Astrocyte (in vitro differentiated cells and primary cell): Measurements from ENCODE around the gene SOX21. TPM values are rescaled to one million over a fixed set of nuclear protein-coding genes. Genes with fewer than 3 reads are reported as not detected.
A peak's percentile ranks its signal among the peaks of the same experiment; 100 is the strongest.

Experiments
- DNase-seq: peaks from one replicate; pipeline ENCODE4 v3.0.0-alpha.2; 2010; ENCODE audit warnings: low read depth
- FAIRE-seq: peaks from 2 replicates; lab custom pipeline; 2011; peaks lifted over from hg19 to GRCh38; lab: Jason Lieb, UNC
- H2AFZ ChIP-seq: 2 replicates; pipeline ENCODE4 v1.6.0; 2012; ENCODE audit warnings: low read depth, low read length, inconsistent platforms
- H3K27ac ChIP-seq: 2 replicates; pipeline ENCODE4 v1.5.1; 2011; ENCODE audit warnings: low read depth, low read length, inconsistent platforms
- H3K27me3 ChIP-seq: 2 replicates; pipeline ENCODE4 v1.6.0; 2011; ENCODE audit warnings: low read length, inconsistent platforms; ENCODE audit not compliant: insufficient read depth
- H3K36me3 ChIP-seq: 2 replicates; pipeline ENCODE4 v1.5.1; 2011; ENCODE audit warnings: low read length, inconsistent platforms; ENCODE audit not compliant: insufficient read depth
- H3K4me1 ChIP-seq: 2 replicates; pipeline ENCODE4 v1.5.1; 2011; ENCODE audit warnings: low read length, inconsistent platforms; ENCODE audit not compliant: insufficient read depth
- H3K4me2 ChIP-seq: 2 replicates; pipeline ENCODE4 v1.6.0; 2012; ENCODE audit warnings: low read length, inconsistent platforms
- H3K4me3 ChIP-seq: 2 replicates; pipeline ENCODE4 v1.5.1; 2011; ENCODE audit warnings: low read depth, mild to moderate bottlenecking, low read length, inconsistent platforms; ENCODE audit not compliant: insufficient read depth
- H3K79me2 ChIP-seq: 2 replicates; pipeline ENCODE4 v1.6.0; 2012; ENCODE audit warnings: mild to moderate bottlenecking, low read length, inconsistent platforms; ENCODE audit not compliant: insufficient read depth
- H3K9ac ChIP-seq: 2 replicates; pipeline ENCODE4 v1.6.0; 2012; ENCODE audit warnings: mild to moderate bottlenecking, low read length, inconsistent platforms
- H3K9me3 ChIP-seq: 2 replicates; pipeline ENCODE4 v1.5.1; 2012; ENCODE audit warnings: low read depth, mild to moderate bottlenecking, low read length, inconsistent platforms; ENCODE audit not compliant: insufficient read depth
- H4K20me1 ChIP-seq: 2 replicates; pipeline ENCODE4 v1.6.0; 2012; ENCODE audit warnings: low read length, inconsistent platforms; ENCODE audit not compliant: insufficient read depth
- H3K27ac Mint-ChIP-seq: one replicate; pipeline ENCODE4 v1.8.0; 2021; ENCODE audit warnings: mild to moderate bottlenecking, mixed read lengths; ENCODE audit not compliant: unreplicated experiment
- H3K27me3 Mint-ChIP-seq: one replicate; pipeline ENCODE4 v1.8.0; 2021; ENCODE audit warnings: low read depth, mixed read lengths; ENCODE audit not compliant: unreplicated experiment
- H3K36me3 Mint-ChIP-seq: one replicate; pipeline ENCODE4 v1.8.0; 2021; ENCODE audit warnings: low read depth, mixed read lengths; ENCODE audit not compliant: unreplicated experiment
- H3K4me1 Mint-ChIP-seq: one replicate; pipeline ENCODE4 v1.8.0; 2021; ENCODE audit warnings: low read depth, mixed read lengths; ENCODE audit not compliant: unreplicated experiment
- H3K4me3 Mint-ChIP-seq: one replicate; pipeline ENCODE4 v1.8.0; 2021; ENCODE audit warnings: mild to moderate bottlenecking, moderate library complexity, mixed read lengths; ENCODE audit not compliant: unreplicated experiment
- H3K9me3 Mint-ChIP-seq: one replicate; pipeline ENCODE4 v1.8.0; 2021; ENCODE audit warnings: mild to moderate bottlenecking, mixed read lengths; ENCODE audit not compliant: unreplicated experiment
- CTCF ChIP-seq: IDR thresholded peaks from 2 replicates; pipeline ENCODE4 v1.5.1; 2011; ENCODE audit warnings: low read depth, mild to moderate bottlenecking, inconsistent platforms, low read length, moderate library complexity; ENCODE audit not compliant: insufficient read depth
- EZH2 ChIP-seq: IDR thresholded peaks from 2 replicates; pipeline ENCODE4 v1.6.1; 2012; ENCODE audit warnings: mild to moderate bottlenecking, low read length, inconsistent platforms; ENCODE audit not compliant: insufficient read depth
- total RNA-seq: library from RNA; stranded (reverse); gene quantifications from 2 replicates; pipeline ENCODE4 v1.2.1, GENCODE V29; 2021

Gene SOX21
- total RNA-seq, 1 donor from 2014 or later, result 0.77 TPM

GRCh38 chr13:94703721-94704314 lies 8.5 kb downstream of the SOX21 start:
- H3K27me3 Mint-ChIP-seq, result peaks cover 77% of the 10 kb centered on the region
- no peak overlapping the region for H3K9ac ChIP-seq
- TF ChIP-seq CTCF (no peak), EZH2 (no peak)
- H2AFZ ChIP-seq, result peak overlapping the region; percentile 10
- FAIRE-seq (no peak), DNase-seq (no peak)
- H3K36me3 ChIP-seq, result no peaks in the 10 kb centered on the region
- H3K79me2 ChIP-seq, result no peaks in the 10 kb centered on the region
- H3K4me1 ChIP-seq, result no peaks in the 10 kb centered on the region
- peaks cover 4% of the 10 kb centered on the region for H3K36me3 Mint-ChIP-seq
- no peak overlapping the region for H3K27ac Mint-ChIP-seq
- peaks cover 5% of the 10 kb centered on the region for H3K9me3 ChIP-seq
- H4K20me1 ChIP-seq, result no peaks in the 10 kb centered on the region
- peaks cover 10% of the 10 kb centered on the region for H3K4me1 Mint-ChIP-seq
- peaks cover 87% of the 10 kb centered on the region for H3K27me3 ChIP-seq
- H3K4me3 ChIP-seq, result no peak overlapping the region
- H3K4me3 Mint-ChIP-seq, result no peak overlapping the region
- no peak overlapping the region for H3K27ac ChIP-seq
- H3K4me2 ChIP-seq, result peak overlapping the region; percentile 23
- H3K9me3 Mint-ChIP-seq, result peaks cover 18% of the 10 kb centered on the region

GRCh38 chr13:94703271-94703670 lies 9.1 kb downstream of the SOX21 start:
- Mint-ChIP-seq H3K9me3 (peaks cover 18% of the 10 kb centered on the region), H3K4me3 (no peak overlapping the region), H3K27me3 (peaks cover 81% of the 10 kb centered on the region), H3K4me1 (peaks cover 5% of the 10 kb centered on the region), H3K27ac (no peak overlapping the region), H3K36me3 (peaks cover 4% of the 10 kb centered on the region)
- Histone ChIP-seq H3K36me3 (no peaks in the 10 kb centered on the region), H3K27ac (no peak overlapping the region), H4K20me1 (no peaks in the 10 kb centered on the region), H2AFZ (peak overlapping the region; percentile 10), H3K4me2 (peak overlapping the region; percentile 23), H3K79me2 (no peaks in the 10 kb centered on the region), H3K4me3 (no peak overlapping the region), H3K4me1 (no peaks in the 10 kb centered on the region), H3K9me3 (peaks cover 5% of the 10 kb centered on the region), H3K27me3 (peaks cover 81% of the 10 kb centered on the region), H3K9ac (no peak overlapping the region)
- peak; percentile 54 for TF ChIP-seq EZH2
- no peak for TF ChIP-seq CTCF
- no peak for DNase-seq
- no peak for FAIRE-seq
